Retina (tissue), 1 donor: ENCODE measurements around the gene ANKS3.
A peak's percentile ranks its signal among the peaks of the same experiment; 100 is the strongest.

Source experiments
- DNase-seq: peaks from one replicate; pipeline ENCODE4 v3.0.0-alpha.2; 2016

The ANKS3 gene

GRCh38 chr16:4683255-4684057, 50.6 kb downstream of the ANKS3 start:
- no peak for DNase-seq

GRCh38 chr16:4682616-4683254, 51.3 kb downstream of the ANKS3 start:
- DNase-seq, result no peak

GRCh38 chr16:4682084-4682591, 51.9 kb downstream of the ANKS3 start:
- DNase-seq, result no peak

GRCh38 chr16:4681471-4682083, 52.5 kb downstream of the ANKS3 start:
- DNase-seq, result no peak

- DNase-seq, result no peak
Observed at GRCh38 chr16:4680673-4681470, 53.2 kb downstream of the ANKS3 start.

- DNase-seq, result no peak
Observed at GRCh38 chr16:4679850-4680636, 54.0 kb downstream of the ANKS3 start.

GRCh38 chr16:4679156-4679849, 54.8 kb downstream of the ANKS3 start:
- no peak for DNase-seq

GRCh38 chr16:4678596-4678995, 55.5 kb downstream of the ANKS3 start:
- DNase-seq, result no peak

GRCh38 chr16:4677994-4678393, 56.1 kb downstream of the ANKS3 start:
- no peak for DNase-seq

- no peak for DNase-seq
Observed at GRCh38 chr16:4677390-4677789, 56.7 kb downstream of the ANKS3 start.

- DNase-seq, result no peak
Observed at GRCh38 chr16:4676831-4677230, 57.2 kb downstream of the ANKS3 start.

- no peak for DNase-seq
Observed at GRCh38 chr16:4675864-4676786, 57.9 kb downstream of the ANKS3 start.

- no peak for DNase-seq
Observed at GRCh38 chr16:4674926-4675530, 59.0 kb downstream of the ANKS3 start.

- no peak for DNase-seq
Observed at GRCh38 chr16:4673387-4674046, 60.6 kb downstream of the ANKS3 start.

GRCh38 chr16:4668313-4668960, 65.6 kb downstream of the ANKS3 start:
- no peak for DNase-seq

- peak; percentile 45 for DNase-seq
Observed at GRCh38 chr16:4667203-4667963, 66.7 kb downstream of the ANKS3 start.

- no peak for DNase-seq
Observed at GRCh38 chr16:4666537-4667202, 67.4 kb downstream of the ANKS3 start.
